ENCODE results near the gene ASCC3.

The ASCC3 gene

DNA sequence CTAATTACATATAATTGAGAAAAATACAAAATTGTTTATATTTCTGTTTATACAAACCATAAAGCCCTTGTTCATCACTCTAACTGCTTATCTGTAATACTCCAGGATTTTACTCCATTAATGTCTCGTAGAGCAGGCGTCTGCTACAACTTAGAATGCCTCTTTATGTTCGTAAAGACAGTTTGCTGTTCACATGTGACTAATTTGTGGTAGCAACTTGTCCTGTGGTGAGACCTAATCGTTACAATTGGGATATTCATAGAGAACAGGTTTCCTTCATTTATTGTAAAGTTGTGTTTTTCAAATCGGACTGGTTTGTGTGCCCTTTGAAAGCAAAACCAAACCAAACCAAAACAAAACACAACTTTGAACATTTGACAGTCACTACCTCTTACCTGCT, 149.7 kb downstream of the ASCC3 start:
- Histone ChIP-seq H2AFZ (ENCODE audit: low read depth, low read length) (no peak overlapping the region), H3K36me3 (ENCODE audit: insufficient read depth, low read length) (no peaks in the 10 kb centered on the region), H3K4me2 (ENCODE audit: insufficient read depth, low read length) (no peak overlapping the region), H3K4me1 (ENCODE audit: insufficient read depth, low read length) (peaks cover under 1% of the 10 kb centered on the region), H4K20me1 (ENCODE audit: insufficient read depth, low read length) (no peaks in the 10 kb centered on the region), H3K9ac (ENCODE audit: low read depth, low read length) (no peak overlapping the region), H3K27ac (ENCODE audit: low read length) (no peak overlapping the region), H3K4me3 (ENCODE audit: low read depth in 1 of 2, low read length in 2 of 2) (no peak overlapping the region), H3K27me3 (ENCODE audit: insufficient read depth, low read length, poor library complexity) (no peaks in the 10 kb centered on the region), H3K9me3 (ENCODE audit: insufficient read depth, low read length, severe bottlenecking) (no peaks in the 10 kb centered on the region), H3K79me2 (ENCODE audit: insufficient read depth, low read length) (no peaks in the 10 kb centered on the region)
- DNase-seq (no peak), ATAC-seq (ENCODE audit: insufficient read depth, low read depth) (no peak)
- no peak for TF ChIP-seq EZH2 (IDR thresholded peaks at IDR 0.05; ENCODE audit: borderline replicate concordance, low read depth, low read length, severe bottlenecking)
- TF ChIP-seq, protein P1, sequence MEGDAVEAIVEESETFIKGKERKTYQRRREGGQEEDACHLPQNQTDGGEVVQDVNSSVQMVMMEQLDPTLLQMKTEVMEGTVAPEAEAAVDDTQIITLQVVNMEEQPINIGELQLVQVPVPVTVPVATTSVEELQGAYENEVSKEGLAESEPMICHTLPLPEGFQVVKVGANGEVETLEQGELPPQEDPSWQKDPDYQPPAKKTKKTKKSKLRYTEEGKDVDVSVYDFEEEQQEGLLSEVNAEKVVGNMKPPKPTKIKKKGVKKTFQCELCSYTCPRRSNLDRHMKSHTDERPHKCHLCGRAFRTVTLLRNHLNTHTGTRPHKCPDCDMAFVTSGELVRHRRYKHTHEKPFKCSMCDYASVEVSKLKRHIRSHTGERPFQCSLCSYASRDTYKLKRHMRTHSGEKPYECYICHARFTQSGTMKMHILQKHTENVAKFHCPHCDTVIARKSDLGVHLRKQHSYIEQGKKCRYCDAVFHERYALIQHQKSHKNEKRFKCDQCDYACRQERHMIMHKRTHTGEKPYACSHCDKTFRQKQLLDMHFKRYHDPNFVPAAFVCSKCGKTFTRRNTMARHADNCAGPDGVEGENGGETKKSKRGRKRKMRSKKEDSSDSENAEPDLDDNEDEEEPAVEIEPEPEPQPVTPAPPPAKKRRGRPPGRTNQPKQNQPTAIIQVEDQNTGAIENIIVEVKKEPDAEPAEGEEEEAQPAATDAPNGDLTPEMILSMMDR (IDR thresholded peaks at IDR 0.05; ENCODE audit: borderline replicate concordance, extremely low read depth, low read length, poor library complexity, severe bottlenecking): no peak

DNA sequence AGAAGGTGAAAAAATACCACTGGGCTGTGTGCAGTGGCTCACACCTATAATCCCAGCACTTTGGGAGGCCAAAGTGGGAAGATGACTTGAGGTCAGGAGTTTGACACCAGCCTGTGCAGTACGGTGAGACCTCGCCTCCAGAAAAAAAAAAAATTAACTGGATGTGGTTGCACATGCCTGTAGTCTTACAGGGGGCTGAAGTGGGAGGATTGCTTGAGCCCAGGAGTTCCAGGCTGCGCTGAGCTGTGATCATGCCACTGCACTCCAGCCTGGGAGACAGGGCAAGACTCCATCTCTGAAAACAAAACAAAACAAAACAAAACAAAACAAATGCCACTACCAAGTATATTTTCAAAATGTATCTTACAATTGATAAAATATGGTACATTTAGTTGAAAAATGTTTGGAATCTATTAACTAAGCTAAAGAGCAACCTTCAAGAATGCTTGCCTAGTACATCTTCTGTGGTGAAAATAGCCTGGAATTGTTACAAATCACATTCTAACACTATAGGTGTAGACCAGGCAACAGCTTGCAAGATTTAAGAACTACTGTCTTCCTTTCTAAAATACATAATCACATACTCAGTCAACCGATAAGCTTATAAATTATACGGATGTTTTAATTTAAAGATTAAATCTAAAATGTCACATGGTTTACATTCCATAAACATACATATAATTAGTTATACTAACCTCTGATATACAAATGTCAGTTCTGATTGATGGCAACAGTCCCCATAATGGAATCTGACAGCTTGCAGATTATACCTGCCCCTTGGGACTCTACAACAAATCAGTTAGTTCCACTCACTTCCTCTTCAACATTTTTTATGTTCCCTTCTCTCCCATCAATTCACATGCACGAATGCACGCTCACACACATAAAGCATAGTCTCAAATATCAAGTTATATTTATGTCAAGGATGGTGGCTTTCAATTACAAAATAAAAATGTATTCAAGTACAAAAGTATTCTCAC, 150.8 kb downstream of the ASCC3 start:
- H3K4me1 ChIP-seq (ENCODE audit: insufficient read depth, low read length): no peaks in the 10 kb centered on the region
- H3K36me3 ChIP-seq (ENCODE audit: insufficient read depth, low read length): peaks cover 2% of the 10 kb centered on the region; the same call in 1 of the 2 replicates
- no peak overlapping the region for H3K9ac ChIP-seq (ENCODE audit: low read depth, low read length)
- H3K27ac ChIP-seq (ENCODE audit: low read length): no peak overlapping the region
- H3K79me2 ChIP-seq (ENCODE audit: insufficient read depth, low read length): no peaks in the 10 kb centered on the region
- DNase-seq (no peak), ATAC-seq (ENCODE audit: insufficient read depth, low read depth) (no peak)
- no peaks in the 10 kb centered on the region for H4K20me1 ChIP-seq (ENCODE audit: insufficient read depth, low read length)
- H3K4me3 ChIP-seq (ENCODE audit: low read depth in 1 of 2, low read length in 2 of 2): no peak overlapping the region
- H3K9me3 ChIP-seq (ENCODE audit: insufficient read depth, low read length, severe bottlenecking): no peaks in the 10 kb centered on the region
- H3K27me3 ChIP-seq (ENCODE audit: insufficient read depth, low read length, poor library complexity): no peaks in the 10 kb centered on the region
- no peak overlapping the region for H3K4me2 ChIP-seq (ENCODE audit: insufficient read depth, low read length)
- no peak overlapping the region for H2AFZ ChIP-seq (ENCODE audit: low read depth, low read length)
- TF ChIP-seq EZH2 (IDR thresholded peaks at IDR 0.05; ENCODE audit: borderline replicate concordance, low read depth, low read length, severe bottlenecking): no peak
- TF ChIP-seq, protein P1 (IDR thresholded peaks at IDR 0.05; ENCODE audit: borderline replicate concordance, extremely low read depth, low read length, poor library complexity, severe bottlenecking): no peak

DNA sequence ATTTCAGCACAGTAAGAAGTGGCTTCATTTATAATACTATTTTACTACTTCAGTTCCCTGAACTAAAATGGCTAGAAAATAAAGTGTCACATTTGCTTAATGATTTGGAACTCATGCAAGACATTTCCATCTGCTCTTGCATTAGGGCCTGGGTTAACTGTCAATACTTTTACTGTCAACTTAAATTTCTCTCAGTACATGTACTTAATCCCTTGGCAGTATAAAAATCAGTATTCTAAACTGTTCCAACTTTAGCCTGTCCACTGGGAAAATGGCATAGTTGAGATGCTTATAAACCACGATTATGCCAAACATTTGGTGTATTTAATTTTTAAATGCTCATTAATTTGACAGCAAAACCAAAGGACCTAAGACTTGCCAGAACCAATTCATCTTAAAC, 154.5 kb downstream of the ASCC3 start:
- Histone ChIP-seq H3K4me1 (ENCODE audit: insufficient read depth, low read length) (no peaks in the 10 kb centered on the region), H2AFZ (ENCODE audit: low read depth, low read length) (no peak overlapping the region), H4K20me1 (ENCODE audit: insufficient read depth, low read length) (no peaks in the 10 kb centered on the region), H3K27me3 (ENCODE audit: insufficient read depth, low read length, poor library complexity) (no peaks in the 10 kb centered on the region), H3K36me3 (ENCODE audit: insufficient read depth, low read length) (peaks cover 22% of the 10 kb centered on the region), H3K9ac (ENCODE audit: low read depth, low read length) (no peak overlapping the region), H3K4me2 (ENCODE audit: insufficient read depth, low read length) (no peak overlapping the region), H3K79me2 (ENCODE audit: insufficient read depth, low read length) (no peaks in the 10 kb centered on the region), H3K9me3 (ENCODE audit: insufficient read depth, low read length, severe bottlenecking) (no peaks in the 10 kb centered on the region), H3K27ac (ENCODE audit: low read length) (no peak overlapping the region), H3K4me3 (ENCODE audit: low read depth in 1 of 2, low read length in 2 of 2) (no peak overlapping the region)
- no peak for TF ChIP-seq EZH2 (IDR thresholded peaks at IDR 0.05; ENCODE audit: borderline replicate concordance, low read depth, low read length, severe bottlenecking)
- TF ChIP-seq, protein P1 (IDR thresholded peaks at IDR 0.05; ENCODE audit: borderline replicate concordance, extremely low read depth, low read length, poor library complexity, severe bottlenecking): no peak
- ATAC-seq (ENCODE audit: insufficient read depth, low read depth) (no peak), DNase-seq (no peak)
